ENCODE data around the gene GRM5.
A peak's percentile ranks its signal among the peaks of the same experiment; 100 is the strongest.

Gene GRM5

GRCh38 chr11:88555018-88555828 lies 510.6 kb downstream of the GRM5 start:
- peak; percentile 99 for DNase-seq (ENCODE audit: extremely low read depth, low read depth)
- H3K4me3 ChIP-seq (replicated peaks; ENCODE audit: low read depth, low read length) = no peak overlapping the region
- TF ChIP-seq, protein P1, sequence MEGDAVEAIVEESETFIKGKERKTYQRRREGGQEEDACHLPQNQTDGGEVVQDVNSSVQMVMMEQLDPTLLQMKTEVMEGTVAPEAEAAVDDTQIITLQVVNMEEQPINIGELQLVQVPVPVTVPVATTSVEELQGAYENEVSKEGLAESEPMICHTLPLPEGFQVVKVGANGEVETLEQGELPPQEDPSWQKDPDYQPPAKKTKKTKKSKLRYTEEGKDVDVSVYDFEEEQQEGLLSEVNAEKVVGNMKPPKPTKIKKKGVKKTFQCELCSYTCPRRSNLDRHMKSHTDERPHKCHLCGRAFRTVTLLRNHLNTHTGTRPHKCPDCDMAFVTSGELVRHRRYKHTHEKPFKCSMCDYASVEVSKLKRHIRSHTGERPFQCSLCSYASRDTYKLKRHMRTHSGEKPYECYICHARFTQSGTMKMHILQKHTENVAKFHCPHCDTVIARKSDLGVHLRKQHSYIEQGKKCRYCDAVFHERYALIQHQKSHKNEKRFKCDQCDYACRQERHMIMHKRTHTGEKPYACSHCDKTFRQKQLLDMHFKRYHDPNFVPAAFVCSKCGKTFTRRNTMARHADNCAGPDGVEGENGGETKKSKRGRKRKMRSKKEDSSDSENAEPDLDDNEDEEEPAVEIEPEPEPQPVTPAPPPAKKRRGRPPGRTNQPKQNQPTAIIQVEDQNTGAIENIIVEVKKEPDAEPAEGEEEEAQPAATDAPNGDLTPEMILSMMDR (IDR thresholded peaks at IDR 0.05; ENCODE audit: low read depth, low read length, missing control alignments) = no peak

DNA sequence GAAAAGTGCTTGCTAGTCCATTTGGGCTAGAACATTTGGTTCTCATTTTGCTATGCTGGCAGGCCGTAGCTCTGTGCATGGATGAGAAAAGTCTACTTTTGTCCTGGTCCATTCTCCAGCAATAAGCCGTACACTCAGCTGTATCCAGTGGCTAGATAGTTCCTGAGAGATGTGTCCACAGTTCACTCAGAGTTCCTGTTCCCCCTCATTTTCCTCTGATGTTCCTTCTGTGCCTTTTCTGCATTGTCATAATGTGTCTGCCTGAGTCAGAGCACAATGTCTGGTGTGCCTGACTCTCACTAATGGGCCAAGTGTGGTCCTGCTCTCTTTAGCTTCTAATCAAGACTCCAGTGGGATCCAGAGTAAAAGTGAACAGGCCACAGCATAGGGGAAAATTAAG lies 512.6 kb downstream of the GRM5 start:
- TF ChIP-seq, protein P1 (IDR thresholded peaks at IDR 0.05; ENCODE audit: low read depth, low read length, missing control alignments) = no peak
- no peak for DNase-seq (ENCODE audit: extremely low read depth, low read depth)
- no peak overlapping the region for H3K4me3 ChIP-seq (replicated peaks; ENCODE audit: low read depth, low read length)

DNA sequence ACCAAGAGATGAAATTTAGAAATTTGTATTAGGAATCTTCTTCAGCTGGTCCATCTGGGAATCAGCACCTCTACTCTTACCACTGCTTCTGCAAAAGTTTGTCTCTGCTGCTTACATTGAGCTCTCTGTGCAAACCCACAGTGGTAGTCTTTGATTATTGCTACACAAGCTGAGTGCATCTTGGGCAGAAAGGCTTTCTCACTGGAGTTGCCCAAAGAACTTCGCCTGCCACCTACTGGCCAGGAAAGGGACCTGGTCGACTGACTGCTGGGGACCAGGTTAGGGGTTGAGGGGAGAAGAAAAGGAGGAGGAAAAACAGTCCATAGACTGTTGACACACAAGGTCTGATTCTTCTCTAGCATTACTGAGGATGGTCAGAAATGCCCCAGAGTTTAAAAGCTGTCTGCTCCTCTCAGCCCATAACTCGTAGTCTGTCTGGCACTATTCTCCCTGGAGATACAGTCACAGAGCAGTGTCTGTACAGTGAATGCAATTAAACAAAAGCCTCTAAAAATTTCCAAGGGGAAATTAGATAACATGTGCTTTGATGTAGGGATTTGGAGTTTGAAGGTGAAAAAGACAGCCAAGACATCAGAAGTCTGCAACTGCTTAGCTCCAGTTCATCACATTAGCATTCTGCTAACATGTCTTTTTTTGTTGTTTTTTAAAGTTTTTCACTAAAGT lies 513.3 kb downstream of the GRM5 start:
- TF ChIP-seq, protein P1 (IDR thresholded peaks at IDR 0.05; ENCODE audit: low read depth, low read length, missing control alignments) = peak; percentile 84
- DNase-seq (ENCODE audit: extremely low read depth, low read depth) = peak; percentile 47
- H3K4me3 ChIP-seq (replicated peaks; ENCODE audit: low read depth, low read length) = no peak overlapping the region

- DNase-seq (ENCODE audit: extremely low read depth, low read depth) = peak; percentile 64
- no peak overlapping the region for H3K4me3 ChIP-seq (replicated peaks; ENCODE audit: low read depth, low read length)
- TF ChIP-seq, protein P1 (IDR thresholded peaks at IDR 0.05; ENCODE audit: low read depth, low read length, missing control alignments) = no peak
Measured at GRCh38 chr11:88544656-88545280, 521.0 kb downstream of the GRM5 start.

DNA sequence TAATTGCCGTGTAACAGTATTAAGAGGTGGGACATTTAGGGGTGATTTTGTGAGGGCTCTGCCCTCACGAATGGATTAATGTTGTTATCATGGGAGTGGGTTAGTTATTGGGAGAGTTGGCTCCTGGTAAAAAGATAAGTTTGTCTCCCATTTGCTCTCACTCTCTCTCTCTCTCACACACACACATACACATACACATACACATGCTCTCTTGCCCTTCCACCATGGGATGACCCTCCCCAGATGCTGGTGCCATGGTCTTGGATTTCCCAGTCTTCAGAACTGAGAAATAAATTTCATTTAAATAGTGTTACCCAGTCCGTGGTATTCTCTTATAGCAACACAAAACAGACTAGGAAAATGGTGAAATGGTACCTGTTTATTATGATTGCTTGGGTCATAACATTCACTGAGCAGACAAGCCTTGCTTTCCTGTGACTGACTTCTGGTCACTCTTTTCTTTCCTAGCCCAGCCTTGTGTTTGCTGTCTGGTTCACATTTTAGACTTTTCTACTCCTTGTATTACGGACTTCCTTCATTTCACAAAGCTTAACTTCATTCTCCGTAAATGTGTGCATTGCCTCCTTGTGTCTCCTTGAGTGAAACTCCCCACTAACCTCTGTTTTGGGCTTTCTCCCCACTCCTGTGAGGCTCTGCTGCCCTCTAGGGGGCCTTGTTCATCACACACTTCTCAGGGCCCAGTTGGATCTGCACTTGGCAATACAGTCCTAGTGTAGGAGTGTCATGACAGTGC lies 521.7 kb downstream of the GRM5 start:
- H3K4me3 ChIP-seq (replicated peaks; ENCODE audit: low read depth, low read length) = no peak overlapping the region
- TF ChIP-seq, protein P1 (IDR thresholded peaks at IDR 0.05; ENCODE audit: low read depth, low read length, missing control alignments) = peak; percentile 98
- DNase-seq (ENCODE audit: extremely low read depth, low read depth) = peak; percentile 96

GRCh38 chr11:88541006-88541405 lies 524.8 kb downstream of the GRM5 start:
- no peak overlapping the region for H3K4me3 ChIP-seq (replicated peaks; ENCODE audit: low read depth, low read length)
- TF ChIP-seq, protein P1 (IDR thresholded peaks at IDR 0.05; ENCODE audit: low read depth, low read length, missing control alignments) = no peak
- DNase-seq (ENCODE audit: extremely low read depth, low read depth) = no peak
